Hippocampal formation (tissue), 2 donors: ENCODE results near the gene DRC1.

Experiments
- DNase-seq, 2 donors: peaks; one replicate each; lab custom pipeline; 2025; lab: John Stamatoyannopoulos, UW

The DRC1 gene

GRCh38 chr2:26493566-26493965 lies 91.8 kb downstream of the DRC1 start:
- no peak for DNase-seq

- DNase-seq, result no peak
These were observed 92.5 kb downstream of the DRC1 start for GRCh38 chr2:26494199-26494598.

- no peak for DNase-seq
These were observed 93.2 kb downstream of the DRC1 start for GRCh38 chr2:26494891-26495290.

GRCh38 chr2:26495705-26496297 lies 94.1 kb downstream of the DRC1 start:
- no peak for DNase-seq

GRCh38 chr2:26500406-26500805 lies 98.7 kb downstream of the DRC1 start:
- no peak for DNase-seq

GRCh38 chr2:26503231-26503880 lies 101.6 kb downstream of the DRC1 start:
- peak; percentile 17 to 34 for DNase-seq

- no peak for DNase-seq
These were observed 102.3 kb downstream of the DRC1 start for GRCh38 chr2:26504002-26504401.

GRCh38 chr2:26506279-26506678 lies 104.6 kb downstream of the DRC1 start:
- no peak for DNase-seq
